Hematopoietic multipotent progenitor cell treated with erythropoietin and hydrocortisone succinate and interleukin-3 and kit ligand, for 6 days (in vitro differentiated cells): ENCODE measurements around the gene RIC3.
A peak's percentile ranks its signal among the peaks of the same experiment; 100 is the strongest.

Experiments used
- DNase-seq: peaks from one replicate; pipeline ENCODE4 v3.0.0-alpha.2; 2015

The RIC3 gene, protein sequence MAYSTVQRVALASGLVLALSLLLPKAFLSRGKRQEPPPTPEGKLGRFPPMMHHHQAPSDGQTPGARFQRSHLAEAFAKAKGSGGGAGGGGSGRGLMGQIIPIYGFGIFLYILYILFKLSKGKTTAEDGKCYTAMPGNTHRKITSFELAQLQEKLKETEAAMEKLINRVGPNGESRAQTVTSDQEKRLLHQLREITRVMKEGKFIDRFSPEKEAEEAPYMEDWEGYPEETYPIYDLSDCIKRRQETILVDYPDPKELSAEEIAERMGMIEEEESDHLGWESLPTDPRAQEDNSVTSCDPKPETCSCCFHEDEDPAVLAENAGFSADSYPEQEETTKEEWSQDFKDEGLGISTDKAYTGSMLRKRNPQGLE

DNA sequence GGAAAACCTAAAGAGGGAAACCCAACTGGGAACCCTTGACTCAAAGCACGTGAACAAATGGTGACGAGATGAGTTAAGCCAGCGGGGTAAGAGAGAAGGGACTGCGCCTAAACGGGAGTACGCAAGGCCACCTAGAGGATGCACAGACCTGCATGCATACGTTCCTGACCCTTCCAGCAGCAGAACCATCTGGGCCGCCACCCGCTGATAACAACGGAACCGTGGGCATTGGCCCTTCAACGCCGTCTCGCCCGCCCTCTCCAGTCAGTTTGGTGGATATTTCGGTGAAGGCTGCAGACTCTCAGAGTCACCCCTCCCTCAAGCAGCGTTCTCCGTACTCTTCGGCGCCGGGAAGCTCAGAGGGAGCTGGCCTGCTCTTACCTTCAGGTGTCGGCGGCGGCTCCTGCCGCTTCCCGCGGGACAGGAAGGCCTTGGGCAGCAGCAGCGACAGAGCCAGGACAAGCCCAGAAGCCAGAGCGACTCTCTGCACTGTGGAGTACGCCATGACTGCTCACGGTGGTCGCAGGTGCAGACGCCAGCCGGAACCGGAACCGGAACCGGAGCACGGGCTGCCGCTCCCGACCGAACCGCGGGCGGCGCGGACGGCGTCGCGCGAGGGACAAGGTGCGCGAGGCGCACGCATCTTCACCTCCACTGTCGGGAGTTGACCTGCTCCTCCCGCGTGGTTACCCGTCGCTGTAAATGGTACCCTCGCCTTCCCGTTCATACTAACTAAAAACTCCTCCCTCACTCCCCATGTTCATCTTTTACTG is at the start of gene RIC3:
Gene RIC3 (minus strand): TSS at position 541 of the 773 bp plus-strand sequence. CDS start 36 bp downstream, at position 505.
- DNase-seq: no peak

DNA sequence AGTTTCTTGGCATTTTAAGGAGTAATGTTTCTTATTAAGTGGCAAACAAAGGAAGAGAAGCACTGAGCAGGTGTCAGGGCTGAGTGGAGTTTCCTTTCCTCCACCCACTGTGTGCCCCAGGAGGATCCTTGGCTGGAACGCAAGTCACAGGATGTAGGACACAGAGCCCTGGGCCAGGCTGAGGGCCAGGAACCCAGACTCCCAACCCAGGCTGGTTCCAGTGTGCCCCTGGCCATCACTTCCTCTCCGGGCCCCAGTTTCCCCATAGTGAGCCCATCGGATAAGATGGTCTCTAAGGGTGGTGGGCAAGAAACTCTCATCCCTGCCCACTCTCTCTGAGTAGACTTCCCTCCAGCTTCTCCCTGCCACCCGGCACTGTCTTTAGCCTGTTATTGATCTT is 49.6 kb upstream of the RIC3 start:
- no peak for DNase-seq

DNA sequence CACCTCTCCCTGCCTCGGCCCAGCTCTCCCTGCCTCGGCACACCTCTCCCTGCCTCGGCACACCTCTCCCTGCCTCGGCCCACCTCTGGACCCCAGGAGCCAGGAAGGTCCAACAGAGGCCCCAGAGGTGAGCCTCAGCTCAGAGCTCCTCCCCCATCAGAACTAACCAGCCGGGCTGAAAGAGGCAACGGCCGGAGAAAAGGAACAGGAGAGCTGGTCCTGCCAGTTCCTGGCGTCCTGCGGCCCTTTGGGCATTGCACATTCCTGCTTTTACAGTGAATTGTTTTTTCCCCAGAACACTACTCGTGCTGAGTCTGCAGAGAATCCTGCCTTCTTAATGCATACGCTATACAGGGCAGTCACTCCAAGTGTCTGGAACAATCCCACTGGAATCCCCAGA is 49.1 kb upstream of the RIC3 start:
- DNase-seq: no peak

DNA sequence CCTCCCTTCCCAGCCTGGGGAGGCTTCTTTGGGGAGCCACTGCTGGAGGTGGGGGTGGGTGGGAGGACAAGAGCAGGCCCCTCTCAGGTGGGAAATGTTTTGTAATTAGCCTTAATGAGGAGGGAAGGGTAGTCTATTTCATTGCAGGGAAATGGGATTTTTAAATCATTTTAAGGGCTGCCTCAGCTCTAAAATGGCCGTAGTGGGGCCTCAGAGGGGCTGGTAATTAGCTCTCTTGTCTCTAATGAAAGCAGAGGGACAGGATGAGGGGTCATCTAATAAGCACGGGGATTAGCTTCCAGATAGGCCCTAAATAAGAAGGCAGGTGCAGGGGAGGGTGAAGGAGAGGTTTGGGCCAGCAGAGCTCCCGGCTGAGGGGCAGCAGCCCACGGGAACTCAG is 48.3 kb upstream of the RIC3 start:
- DNase-seq: no peak

DNA sequence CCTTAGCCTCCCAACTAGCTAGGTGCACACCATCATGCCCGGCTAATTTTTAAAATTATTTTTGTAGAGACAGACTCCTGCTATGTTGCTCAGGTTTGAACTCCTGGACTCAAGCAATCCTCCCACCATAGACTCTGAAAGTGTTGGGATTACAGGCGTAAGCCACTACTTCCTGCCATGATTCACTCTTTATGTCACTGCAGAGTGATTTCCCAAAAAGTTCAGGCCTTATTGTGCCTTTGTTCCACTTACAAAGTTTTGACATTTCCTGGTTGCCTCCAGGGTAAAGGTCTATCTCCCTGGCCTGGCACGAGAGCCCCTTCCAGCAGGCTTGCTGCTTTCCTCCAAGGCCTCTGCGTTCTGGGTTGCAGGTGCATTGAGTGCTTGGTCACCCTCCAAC is 44.6 kb upstream of the RIC3 start:
- no peak for DNase-seq

DNA sequence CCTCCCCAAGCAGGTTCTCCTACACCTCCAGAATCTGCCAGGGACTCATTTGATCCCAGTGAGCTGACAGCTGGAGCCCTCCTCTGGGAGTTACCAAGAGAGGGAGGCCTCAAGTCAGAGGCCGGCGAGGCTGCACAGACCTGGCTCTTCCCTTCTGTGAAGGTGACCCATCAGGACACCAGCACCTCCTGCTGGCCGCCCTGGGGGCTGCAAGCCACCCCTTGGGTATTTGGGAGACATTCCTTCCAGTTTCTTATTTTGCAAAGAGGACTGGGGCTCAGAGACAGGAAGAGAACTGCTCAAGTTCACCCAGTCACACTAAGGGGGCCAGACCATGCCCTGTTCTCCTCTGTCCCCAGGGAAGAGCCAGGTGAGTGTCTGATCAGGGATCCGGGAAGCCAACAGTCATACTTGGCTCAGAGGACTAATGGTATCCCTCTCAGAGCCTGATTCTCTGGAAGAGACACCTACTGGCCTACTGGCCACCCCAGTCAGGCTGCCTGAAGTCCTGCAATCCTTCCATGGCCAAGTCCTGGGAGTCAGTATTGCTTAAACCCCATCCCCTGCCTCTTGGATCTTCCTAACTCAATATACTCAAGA is 40.5 kb upstream of the RIC3 start:
- DNase-seq: peak; percentile 73

DNA sequence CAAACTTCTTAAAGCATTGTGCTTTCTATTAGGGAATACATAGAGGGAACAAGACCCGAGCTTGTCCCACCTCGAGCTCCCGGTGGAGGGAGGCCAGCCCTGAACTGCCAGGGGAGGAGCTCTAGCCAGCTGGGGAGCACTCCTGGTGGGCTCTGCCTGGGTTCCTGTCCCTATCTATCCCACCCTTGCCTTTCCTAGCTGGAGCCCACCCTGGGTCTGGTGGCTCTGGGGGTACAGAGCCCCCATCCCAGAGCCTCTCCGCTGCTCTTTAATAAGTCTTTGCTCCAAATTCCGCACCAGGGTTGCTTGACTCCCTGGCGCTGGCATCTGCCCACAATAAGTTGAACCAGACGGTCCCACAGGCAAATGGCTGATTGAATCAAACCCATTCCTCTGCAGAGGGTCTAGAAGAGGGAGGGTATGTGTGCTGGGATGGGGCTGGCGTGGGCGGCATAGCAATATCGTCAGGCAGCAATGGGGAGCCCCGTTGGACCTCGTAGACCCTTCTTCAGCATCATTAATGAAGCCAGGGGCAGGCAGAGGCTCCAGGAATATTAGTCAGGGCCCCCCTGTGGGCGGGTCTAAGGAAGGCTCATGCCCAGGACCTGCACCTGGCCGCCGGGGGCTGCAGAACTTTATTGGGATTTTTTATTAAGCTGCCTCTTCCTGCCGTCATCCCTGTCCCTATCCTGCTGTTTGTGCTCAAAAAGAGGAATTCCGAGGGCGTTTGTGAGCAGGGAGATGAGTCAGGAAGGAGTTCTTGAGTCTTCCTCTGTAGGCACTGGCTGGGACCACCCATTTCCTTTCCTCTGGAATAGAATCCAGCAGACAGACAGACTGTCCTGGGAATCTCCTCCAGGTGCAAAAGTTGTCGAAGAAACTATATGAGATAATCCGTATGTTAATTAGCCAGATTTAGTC is 38.5 kb upstream of the RIC3 start:
- DNase-seq: no peak

DNA sequence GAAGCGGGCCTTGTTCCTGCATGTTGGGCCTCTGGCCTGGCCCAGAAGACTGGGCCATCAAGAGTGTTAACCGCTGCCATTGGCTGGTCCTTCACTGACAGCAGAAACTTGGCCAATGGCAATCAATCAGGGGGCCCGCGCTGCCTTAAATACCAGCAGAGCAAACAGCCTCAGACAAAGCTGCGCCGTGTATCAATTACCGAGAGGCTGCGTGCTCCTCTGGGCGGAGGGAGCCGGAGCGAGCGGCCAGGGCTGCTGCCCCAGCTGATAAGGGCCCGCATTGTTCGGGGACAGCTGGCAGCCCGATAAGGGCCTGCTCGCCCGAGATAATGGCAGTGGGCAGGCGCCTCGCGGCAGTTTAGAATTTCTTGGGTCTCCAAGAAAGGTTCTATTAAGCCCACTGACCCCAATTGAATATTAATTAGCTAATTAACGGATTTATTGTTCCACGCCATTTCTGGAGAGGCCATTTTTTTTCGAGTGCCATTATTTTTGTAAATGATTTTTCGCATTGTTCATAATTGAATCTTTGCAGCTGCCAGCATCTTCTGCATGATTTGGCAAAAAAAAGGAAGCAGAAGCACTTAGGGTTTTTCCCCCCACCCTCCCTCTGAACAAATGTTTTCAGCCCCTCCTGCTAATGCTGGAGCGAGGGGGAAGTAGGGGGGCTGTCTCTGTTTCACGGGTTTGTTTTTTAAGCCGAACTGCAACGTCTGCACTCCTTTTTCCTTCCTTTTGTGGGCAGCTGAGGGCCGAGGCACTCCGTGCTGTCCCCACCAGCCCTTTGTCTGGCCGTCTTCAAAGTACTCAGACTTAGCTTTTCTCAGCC is 37.6 kb upstream of the RIC3 start:
- DNase-seq: peak; percentile 98

DNA sequence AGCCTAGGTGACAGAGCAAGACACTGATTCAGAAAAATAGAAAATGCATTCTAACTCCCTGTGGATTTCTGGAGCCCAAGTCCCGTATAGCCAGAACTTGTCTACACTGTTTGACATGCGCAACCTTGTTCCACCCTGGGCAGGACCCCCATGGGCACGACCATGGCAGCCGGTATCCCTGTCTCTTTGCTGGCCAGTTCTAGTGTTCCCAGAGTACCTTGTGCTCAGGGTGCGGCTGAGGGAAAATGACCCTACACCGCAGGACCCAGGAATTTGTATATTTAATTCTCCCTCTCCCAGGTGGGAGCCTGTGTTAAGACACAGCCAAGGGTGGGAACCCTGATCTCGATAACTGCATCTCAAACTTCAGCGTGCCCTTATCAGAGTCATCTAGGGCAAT is 36.7 kb upstream of the RIC3 start:
- DNase-seq: no peak

DNA sequence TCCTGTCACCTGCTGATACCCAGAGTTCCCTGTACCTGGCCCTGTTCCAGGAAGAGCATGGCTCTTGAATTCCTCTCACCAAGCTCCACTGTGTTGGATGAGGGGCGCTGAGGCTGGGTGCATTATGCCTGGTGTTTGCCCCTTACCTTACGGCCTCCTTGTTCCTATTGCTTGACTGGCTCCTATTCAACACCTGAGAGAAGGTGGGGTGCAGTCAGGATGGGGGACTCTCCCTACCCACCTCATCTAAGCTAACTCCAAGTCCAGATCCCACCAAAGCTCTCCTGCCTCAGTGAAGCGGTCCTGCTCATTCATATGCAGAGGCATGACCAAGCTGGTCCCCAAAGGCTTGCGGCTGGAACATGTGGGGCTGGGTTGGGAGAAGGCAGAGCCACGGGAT is 35.8 kb upstream of the RIC3 start:
- no peak for DNase-seq

DNA sequence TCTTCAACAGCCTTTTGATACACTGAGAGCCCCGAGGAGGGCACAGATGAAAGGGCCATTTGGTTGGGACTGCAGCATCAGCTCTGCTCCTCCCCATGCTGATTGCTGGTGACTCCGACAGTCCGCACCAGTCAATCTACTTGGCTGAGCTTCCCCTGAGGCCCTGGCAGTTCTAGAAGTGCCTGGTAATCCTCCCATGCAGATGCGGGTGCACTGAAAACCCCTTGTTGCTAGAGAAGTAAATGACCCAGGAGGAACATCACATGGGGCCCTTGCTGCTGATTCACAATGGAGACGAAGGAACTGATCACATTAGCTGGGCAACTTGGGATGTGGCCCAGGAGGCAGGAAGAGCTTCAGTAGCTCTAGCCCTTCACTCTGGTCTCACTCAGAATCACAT is 35.2 kb upstream of the RIC3 start:
- no peak for DNase-seq

DNA sequence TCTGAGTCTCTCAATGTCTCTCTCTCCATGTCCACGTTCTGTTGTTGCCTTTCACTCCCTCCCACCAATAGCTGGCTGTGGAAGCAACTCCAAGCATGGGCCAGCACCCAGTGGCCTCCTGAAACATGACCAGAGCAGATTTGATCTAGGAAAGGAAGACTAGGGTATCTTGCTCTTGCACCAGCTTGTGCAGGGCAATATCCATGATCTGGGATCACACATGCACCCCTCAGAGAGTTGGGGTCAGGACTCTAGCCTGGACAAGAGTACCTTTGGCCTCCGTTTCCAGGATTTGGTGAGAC is 34.5 kb upstream of the RIC3 start:
- DNase-seq: no peak

DNA sequence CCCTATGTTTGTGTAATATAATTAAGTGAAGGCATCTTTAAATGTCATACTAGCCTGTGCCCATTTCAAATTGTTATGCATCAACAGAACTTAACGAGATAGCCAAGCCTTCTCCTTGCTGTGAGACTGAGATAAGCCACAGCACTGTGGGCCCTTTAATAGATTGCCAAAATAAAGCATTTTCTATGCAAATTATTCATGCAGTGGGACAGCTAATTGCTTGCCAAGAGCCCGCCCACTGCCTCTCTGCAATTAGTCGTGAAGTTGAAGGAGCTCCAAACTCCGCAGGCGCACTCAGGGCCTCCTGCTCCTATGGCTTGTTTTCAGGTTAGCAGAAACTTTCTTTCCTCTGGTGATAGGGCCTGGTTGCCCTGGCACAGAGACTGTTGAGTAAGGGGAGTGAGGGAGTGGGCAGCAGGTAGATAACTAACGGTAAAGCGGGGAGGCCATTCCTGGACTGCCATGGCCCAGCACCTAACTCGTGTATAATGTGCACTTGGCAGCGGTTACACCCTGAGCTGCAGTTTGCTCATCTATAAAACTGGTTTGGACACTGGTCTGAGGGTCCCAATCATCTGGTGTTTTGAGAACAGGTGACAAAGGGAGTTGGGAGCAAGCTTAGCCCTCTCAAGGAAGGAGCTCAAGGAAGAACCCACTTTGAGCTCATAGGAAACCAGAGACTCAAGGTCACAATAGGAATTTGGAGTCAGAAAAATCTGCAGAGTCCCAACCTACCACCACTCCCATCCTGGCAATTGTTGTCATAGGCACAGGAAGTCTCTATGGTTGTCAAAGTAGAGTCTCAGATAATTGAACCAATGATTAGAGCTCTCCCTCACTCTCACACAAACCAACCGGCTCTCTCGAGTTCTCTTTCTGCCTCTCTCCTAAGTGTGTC is 33.9 kb upstream of the RIC3 start:
- DNase-seq: peak; percentile 95

DNA sequence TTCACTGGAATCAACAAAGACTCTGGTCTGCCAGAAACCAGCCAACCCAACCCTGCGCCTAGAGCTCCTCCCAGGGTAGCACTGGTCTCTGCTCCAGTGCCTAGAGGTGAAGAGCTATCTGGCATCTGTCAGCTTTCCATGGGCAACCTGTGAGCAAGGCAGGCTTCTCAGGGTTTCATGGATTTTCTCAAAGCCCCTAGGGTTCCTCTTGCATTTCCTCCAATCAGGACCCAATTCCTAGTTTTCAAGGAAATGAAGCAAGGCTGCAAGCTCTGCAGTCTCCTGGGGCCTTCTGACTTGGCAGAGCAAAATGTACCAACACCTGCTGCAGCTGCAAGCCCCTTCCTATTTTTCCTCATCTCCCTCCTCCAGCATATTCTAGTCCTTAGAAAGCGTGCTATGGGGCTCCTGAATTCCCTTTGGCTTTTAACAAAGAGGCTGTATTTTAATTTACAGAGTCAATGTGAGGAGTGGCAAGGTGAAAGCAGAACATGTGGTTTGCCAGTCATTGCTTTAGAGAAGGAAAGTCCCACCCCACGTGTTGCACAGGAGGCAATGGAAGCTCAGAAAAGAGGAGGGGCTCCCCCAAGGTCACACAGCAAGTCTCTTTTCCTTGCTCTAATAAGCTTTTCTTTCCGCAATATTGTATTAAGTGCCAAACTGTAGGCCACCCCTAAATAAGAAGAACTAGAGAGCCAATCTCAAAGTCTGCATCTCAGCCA is 33.0 kb upstream of the RIC3 start:
- peak; percentile 79 for DNase-seq

DNA sequence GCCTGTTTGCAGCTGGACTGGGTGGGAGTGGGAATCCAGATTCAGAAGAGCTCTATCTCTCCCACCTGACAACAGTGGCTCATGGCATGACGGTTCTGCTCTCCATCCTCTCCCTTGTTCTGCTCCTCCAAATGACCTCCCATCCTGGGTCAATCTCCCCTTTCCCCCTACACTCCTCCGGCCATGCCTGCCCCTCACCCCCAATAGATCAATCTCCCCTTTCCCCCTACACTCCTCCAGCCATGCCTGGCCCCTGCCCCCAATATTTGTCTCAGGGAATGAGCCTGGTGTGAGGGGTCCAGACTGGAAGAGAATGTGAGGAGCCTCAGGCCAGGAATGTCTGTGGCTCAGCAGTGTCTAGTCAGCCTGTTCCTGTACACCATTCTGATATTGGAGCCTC is 30.9 kb upstream of the RIC3 start:
- no peak for DNase-seq

DNA sequence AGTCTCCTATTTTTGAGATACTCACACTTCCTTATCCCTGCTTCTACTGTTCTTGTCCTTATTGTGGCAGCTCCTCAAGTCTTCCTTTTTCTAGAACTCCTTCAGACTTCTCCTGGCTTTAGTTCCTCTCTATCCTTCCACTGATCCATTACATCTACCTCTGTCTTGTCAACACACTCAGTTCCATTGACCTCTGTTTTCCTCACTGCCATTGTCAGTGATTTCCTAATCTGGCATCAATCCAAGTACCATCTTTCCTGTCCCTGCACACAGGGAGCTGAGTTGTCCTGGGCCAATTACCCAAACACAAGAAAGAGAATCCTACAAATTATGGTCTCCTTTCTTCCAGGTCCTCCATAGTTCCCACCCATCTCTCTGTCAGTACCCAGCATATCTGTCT is 27.9 kb upstream of the RIC3 start:
- DNase-seq: no peak

DNA sequence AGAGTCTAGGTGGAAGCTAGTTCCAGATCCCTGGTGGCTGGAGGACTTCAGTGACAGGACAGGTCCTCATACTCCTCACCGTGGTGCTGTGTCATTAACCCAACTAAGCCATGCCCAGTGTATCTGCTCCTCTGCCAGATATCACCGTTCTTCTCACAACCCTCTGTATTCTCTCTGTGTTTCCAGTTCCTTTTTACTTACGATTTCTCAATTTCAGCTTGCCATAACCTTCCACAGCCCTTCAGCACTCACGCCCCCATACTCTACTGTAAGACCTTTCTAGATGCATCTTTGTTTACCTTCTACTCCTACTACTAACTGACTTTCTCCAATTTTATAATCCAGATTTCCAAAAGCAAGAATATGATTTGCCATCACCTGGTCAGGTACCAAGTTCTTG is 26.1 kb upstream of the RIC3 start:
- no peak for DNase-seq

DNA sequence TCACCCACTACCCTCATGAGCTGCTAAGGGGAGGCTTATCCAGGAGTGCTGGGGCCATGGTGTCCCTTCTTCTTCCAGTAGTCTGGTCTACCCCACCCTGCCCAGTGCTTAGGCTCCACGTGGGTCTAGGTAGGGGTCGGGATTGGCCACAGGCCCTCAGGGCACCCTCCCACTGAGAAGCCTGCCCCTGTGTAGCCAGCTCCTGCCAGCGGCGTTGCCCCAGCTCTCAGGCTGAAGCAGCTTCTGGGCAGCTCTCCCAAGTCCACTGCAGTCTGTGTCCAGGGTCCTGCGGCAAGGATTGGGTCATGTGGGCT is 24.0 kb upstream of the RIC3 start:
- DNase-seq: no peak

DNA sequence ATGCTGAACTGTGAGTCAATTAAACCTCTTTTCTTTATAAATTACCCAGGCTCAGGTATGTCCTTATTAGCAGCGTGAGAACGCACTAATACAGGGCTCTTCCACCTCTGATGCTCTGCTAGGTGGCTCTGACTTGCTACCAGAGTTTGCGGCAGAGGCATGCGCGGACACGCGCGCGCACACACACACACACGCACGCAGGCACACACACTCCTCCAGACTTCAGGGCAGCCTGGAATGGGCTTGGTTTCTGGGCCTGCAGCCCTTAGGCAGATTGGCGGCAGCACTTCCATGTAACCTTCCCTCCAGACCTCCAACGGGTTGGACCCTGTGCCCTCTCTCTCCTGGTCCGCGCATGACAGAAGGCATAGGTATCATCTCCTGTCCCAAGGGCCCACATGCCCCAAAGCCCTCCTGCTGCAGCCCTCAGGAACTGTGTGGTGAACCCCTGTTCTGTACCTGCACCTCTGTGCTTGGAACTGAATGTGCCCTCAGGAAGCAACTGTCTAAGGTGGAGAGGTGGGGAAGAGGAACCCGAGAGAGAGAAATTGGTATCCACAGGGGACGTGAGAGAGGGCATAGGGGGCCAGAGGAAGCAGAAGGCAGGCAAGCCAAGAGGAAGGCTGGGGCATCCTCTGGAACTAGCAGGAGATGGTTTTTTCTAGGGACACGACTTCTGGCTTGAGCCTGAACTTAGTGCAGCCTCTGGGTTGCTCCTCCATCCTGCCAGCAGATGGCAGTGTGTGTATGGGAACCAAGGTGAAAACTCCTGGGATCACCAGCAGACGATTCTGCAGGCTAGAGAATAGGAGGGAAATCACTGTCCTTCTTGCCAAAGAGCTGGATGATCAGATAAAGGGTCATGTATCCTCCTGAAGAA is 23.4 kb upstream of the RIC3 start:
- peak; percentile 88 for DNase-seq

DNA sequence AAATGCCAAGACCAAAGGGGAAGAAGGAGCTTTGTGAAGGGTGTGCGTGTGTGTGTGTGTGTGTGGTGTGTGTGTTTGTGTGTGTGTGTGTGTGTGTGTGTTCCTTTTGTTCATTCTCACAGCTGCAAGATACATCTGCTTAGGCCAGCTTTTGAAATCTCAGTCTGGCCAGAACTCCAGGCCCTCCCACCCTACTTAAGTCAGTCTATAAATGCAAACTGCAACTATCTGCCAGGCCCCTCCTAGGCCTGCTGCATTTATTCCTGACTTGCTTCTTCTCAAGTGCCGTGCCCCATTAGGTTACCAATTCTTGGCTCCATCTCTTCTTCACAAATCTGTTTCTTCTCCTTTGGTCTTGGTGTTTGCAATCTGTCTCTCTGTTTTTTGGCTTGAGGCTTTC is 21.6 kb upstream of the RIC3 start:
- no peak for DNase-seq
